K562 (cell line): ENCODE results near the gene SH3BP5. TPM values are rescaled to one million over a fixed set of nuclear protein-coding genes. Genes with fewer than 3 reads are reported as not detected.
A peak's percentile ranks its signal among the peaks of the same experiment; 100 is the strongest.

ENCODE experiments used
- CBFA2T3 ChIP-seq: fragments of 450-650 bp; IDR thresholded peaks from 2 replicates; pipeline ENCODE4 v1.6.1; 2017
- DACH1 ChIP-seq: fragments of 450-650 bp; IDR thresholded peaks from 2 replicates; pipeline ENCODE4 v1.6.1; 2018; ENCODE audit not compliant: partially characterized antibody
- E2F6 ChIP-seq, 2 experiments: IDR thresholded peaks; 2 replicates each; pipeline ENCODE4 v1.6.1; 2011; ENCODE audit warnings: borderline replicate concordance in 1 of 2, control low read depth in 1 of 2, low read depth in 1 of 2, low read length in 1 of 2, mild to moderate bottlenecking in 1 of 2, mixed read lengths in 1 of 2, moderate library complexity in 1 of 2; ENCODE audit not compliant: insufficient read depth in 1 of 2, insufficient read length in 1 of 2, poor library complexity in 1 of 2, severe bottlenecking in 1 of 2; ENCODE audit errors: extremely low read depth in 1 of 2
- HMGN3 ChIP-seq: IDR thresholded peaks from 2 replicates; pipeline ENCODE4 v1.6.1; 2011; ENCODE audit warnings: borderline replicate concordance, low read depth, mild to moderate bottlenecking, mixed read lengths, low read length; ENCODE audit not compliant: insufficient read length; ENCODE audit errors: extremely low read depth
- JUNB ChIP-seq: fragments of 450-650 bp; formaldehyde crosslinking; conservative IDR thresholded peaks from 2 replicates; pipeline ENCODE4 v1.4.0; 2020; ENCODE audit warnings: mild to moderate bottlenecking
- KAT8 ChIP-seq: fragments of 450-650 bp; IDR thresholded peaks from 2 replicates; pipeline ENCODE4 v1.6.1; 2016; ENCODE audit warnings: low read depth, mild to moderate bottlenecking
- KDM5B ChIP-seq: fragments of 200-600 bp; sonication (generic); IDR thresholded peaks from 2 replicates; pipeline ENCODE4 v1.6.1; 2012; ENCODE audit warnings: low read depth, mild to moderate bottlenecking, moderate library complexity, low read length, control low read depth, inconsistent platforms; ENCODE audit not compliant: insufficient replicate concordance
- MEF2D ChIP-seq: conservative IDR thresholded peaks from 2 replicates; pipeline ENCODE4 v1.6.1; 2016; ENCODE audit warnings: low read depth, missing genetic modification characterization, missing compliant biosample characterization
- MIER1 ChIP-seq: fragments of 450-650 bp; IDR thresholded peaks from 2 replicates; pipeline ENCODE4 v1.6.1; 2016; ENCODE audit warnings: antibody characterized with exemption, mild to moderate bottlenecking, low read depth
- RNF2 ChIP-seq: sonication (generic); IDR thresholded peaks from 2 replicates; pipeline ENCODE4 v1.6.1; 2016
- SUPT5H ChIP-seq: fragments of 450-650 bp; IDR thresholded peaks from 2 replicates; pipeline ENCODE4 v1.6.1; 2016
- TEAD2 ChIP-seq: fragments of 450-650 bp; IDR thresholded peaks from 2 replicates; pipeline ENCODE4 v1.6.1; 2016; ENCODE audit warnings: missing genetic modification characterization, control low read depth, missing compliant biosample characterization
- UBTF ChIP-seq, 2 experiments: IDR thresholded peaks; 2 replicates each; pipeline ENCODE4 v1.6.1; 2012; ENCODE audit warnings: improper control_type of control experiment in 2 of 2, low read depth in 2 of 2, low read length in 2 of 2, borderline replicate concordance in 1 of 2
- ZFP1 ChIP-seq: fragments of 450-650 bp; formaldehyde crosslinking; IDR thresholded peaks from 2 replicates; pipeline ENCODE4 v1.4.0; 2020; ENCODE audit warnings: mild to moderate bottlenecking, mixed read lengths
- ZKSCAN1 ChIP-seq: fragments of 150-350 bp; IDR thresholded peaks from 2 replicates; pipeline ENCODE4 v1.6.1; 2016; ENCODE audit warnings: low read depth, low read length
- ZNF280A ChIP-seq: fragments of 450-650 bp; IDR thresholded peaks from 2 replicates; pipeline ENCODE4 v1.6.1; 2018; ENCODE audit warnings: mild to moderate bottlenecking, low read depth; ENCODE audit not compliant: partially characterized antibody
- ZNF584 ChIP-seq: fragments of 200-800 bp; sonication (Bioruptor generic); IDR thresholded peaks from 2 replicates; pipeline ENCODE4 v1.6.1; 2016; ENCODE audit warnings: low read depth, mild to moderate bottlenecking, missing genetic modification characterization, missing compliant biosample characterization
- ZNF639 ChIP-seq, 2 experiments: fragments of 200-800 bp in 1 of 2; sonication (Bioruptor generic) in 1 of 2; sonication (generic) in 1 of 2; formaldehyde crosslinking in 1 of 2; IDR thresholded peaks in 1 of 2; conservative IDR thresholded peaks in 1 of 2; 2 replicates each; pipeline versions ENCODE4 v1.5.0 to v1.6.1; 2016 to 2020; ENCODE audit warnings: missing compliant biosample characterization in 1 of 2, missing genetic modification characterization in 1 of 2, missing genetic modification reagents in 1 of 2
- ZNF766 ChIP-seq: fragments of 200-800 bp; sonication (Bioruptor generic); conservative IDR thresholded peaks from 2 replicates; pipeline ENCODE4 v1.6.1; 2016; ENCODE audit warnings: missing genetic modification characterization, missing compliant biosample characterization
- ZNF79 ChIP-seq: fragments of 250-450 bp; sonication (Bioruptor Pico); IDR thresholded peaks from 2 replicates; pipeline ENCODE4 v1.4.0; 2020; ENCODE audit warnings: low read depth, mild to moderate bottlenecking, moderate library complexity
- polyA plus RNA-seq, 8 experiments: library from polyadenylated mRNA; depleted of rRNA in 4 of 8; stranded (reverse) in 5 of 8; unstranded in 3 of 8; fragments of >200 nt; fragmentation: Nextera tagmentation in 2 of 8; fragmentation: Illumina TruSeq in 1 of 8; extraction: Ambion mirVana in 2 of 8; extraction: Trizol in 1 of 8; gene quantifications; 2 replicates each; pipeline versions ENCODE4 v1.2.1 to v1.2.3, GENCODE V29; 2011 to 2014; ENCODE audit warnings: inconsistent platforms in 1 of 8, missing spikeins in 1 of 8
- total RNA-seq, 7 experiments: library from RNA; depleted of rRNA in 6 of 7; stranded (reverse); fragments of >200 nt in 6 of 7; fragmentation: Illumina TruSeq in 2 of 7; extraction: Trizol in 2 of 7; gene quantifications; 2 replicates each; pipeline versions ENCODE4 v1.2.1 to v1.2.3, GENCODE V29; 2011 to 2021; ENCODE audit warnings: low replicate concordance in 1 of 7

The SH3BP5 gene
- total and polyA plus RNA-seq, 9 of the 15 experiments (the other 6 are each of a cell fraction or from before 2014, with no cell fraction given) = 2.9 to 29.0 (median 14.9) TPM

- TF ChIP-seq ZNF280A (no peak), KAT8 (no peak), JUNB (CRISPR knock-in tag) (no peak), MEF2D (no peak), ZNF584 (CRISPR knock-in tag) (no peak), E2F6 (IDR thresholded peaks at IDR 0.05; ENCODE audit: borderline replicate concordance in 1 of 2, extremely low read depth in 1 of 2, insufficient read depth in 1 of 2, insufficient read length in 1 of 2, low read depth in 1 of 2, low read length in 1 of 2, poor library complexity in 1 of 2, severe bottlenecking in 1 of 2) (peak; percentile 13 to 84), DACH1 (no peak), HMGN3 (peak; percentile 61), RNF2 (no peak; the same call in 1 of the 2 replicates), ZFP1 (CRISPR knock-in tag) (0 out of 2 replicates have a peak, but pooled peaks have one; percentile 22), CBFA2T3 (no peak), ZNF639 (CRISPR knock-in tag; conservative IDR thresholded peaks at IDR 0.05 in 1 of 2, IDR thresholded peaks at IDR 0.05 in 1 of 2) (peak in 1 of 2 experiments; percentile 20; a peak in 1 of 4 replicates), KDM5B (peak; percentile 34), TEAD2 (tag) (no peak), SUPT5H (peak; percentile 49; the same call in 1 of the 2 replicates), ZNF79 (CRISPR knock-in tag) (no peak), MIER1 (0 out of 2 replicates have a peak, but pooled peaks have one; percentile 20), ZKSCAN1 (no peak; the same call in 1 of the 2 replicates), UBTF (IDR thresholded peaks at IDR 0.05; ENCODE audit: borderline replicate concordance in 1 of 2, low read depth in 2 of 2, low read length in 2 of 2) (peak; percentile 84 to 85; a peak in 3 of 4 replicates), ZNF766 (no peak)
These were observed at the start of gene SH3BP5 (continued) for GRCh38 chr3:15332405-15333098.
